ENCODE results near the gene DNMT3A.

Gene DNMT3A

DNA sequence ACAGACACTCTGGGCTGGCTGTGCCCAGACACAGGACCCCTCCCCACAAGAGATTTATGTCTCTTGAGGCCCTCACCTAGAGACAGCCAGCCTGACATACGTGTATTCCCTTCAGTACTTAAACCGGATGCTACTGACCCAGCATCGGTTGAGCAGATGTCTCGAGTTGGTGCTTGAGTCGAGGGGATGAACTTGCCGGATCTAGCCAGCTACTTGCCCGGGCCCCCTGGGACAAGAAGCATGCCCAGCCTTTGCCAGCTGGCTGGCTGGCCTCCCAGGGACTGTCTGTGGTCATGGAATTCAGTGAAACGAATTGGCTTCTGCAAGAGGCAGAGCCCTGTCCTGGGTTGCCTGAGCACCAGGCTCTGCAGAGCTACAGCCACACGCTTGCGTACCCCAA lies 36.0 kb downstream of the DNMT3A start:
- no peak for DNase-seq (ENCODE audit: low spot score)
- no peaks in the 10 kb centered on the region for H3K9me3 Mint-ChIP-seq
- H3K4me1 Mint-ChIP-seq (ENCODE audit: low read depth), result peaks cover 48% of the 10 kb centered on the region
- H3K36me3 Mint-ChIP-seq (ENCODE audit: low read depth), result peaks cover 56% of the 10 kb centered on the region
- H3K27me3 Mint-ChIP-seq (ENCODE audit: low read depth), result no peaks in the 10 kb centered on the region
- no peak overlapping the region for H3K4me3 Mint-ChIP-seq
- no peak overlapping the region for H3K27ac Mint-ChIP-seq

DNA sequence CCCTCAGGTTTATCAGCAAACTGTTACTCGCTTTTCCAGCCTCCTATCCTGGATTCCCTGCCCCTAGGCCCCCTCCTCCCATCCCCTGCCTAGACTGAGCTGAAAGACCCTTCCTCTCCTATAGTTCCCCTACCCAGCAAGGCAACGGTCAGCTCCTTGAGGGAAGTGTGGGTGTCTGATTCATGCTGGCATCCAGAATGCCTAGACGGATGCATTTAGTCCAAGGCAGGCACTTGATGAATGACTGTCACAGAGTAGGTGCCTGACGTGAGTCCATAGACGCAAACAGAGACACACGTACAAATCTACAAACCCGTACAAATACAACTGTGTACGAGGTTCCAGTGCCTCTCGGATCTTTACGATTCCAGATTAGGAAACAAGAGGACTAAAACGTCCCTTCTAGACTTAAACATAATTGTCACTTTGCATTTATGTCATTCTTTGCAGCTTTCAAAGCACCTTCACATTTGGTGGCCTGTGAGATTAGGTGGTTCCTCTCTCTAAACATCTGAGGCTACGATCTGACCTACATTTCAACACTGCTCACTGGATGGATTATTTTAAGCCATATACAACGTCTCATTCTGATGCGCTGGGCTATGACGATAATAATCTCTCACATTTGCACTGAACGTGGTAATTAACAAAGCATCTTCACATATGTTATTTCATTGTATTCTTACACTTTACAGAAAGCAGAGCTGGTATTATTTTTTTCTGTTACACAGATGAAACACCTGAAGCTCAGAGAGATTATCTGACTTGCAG lies 36.7 kb downstream of the DNMT3A start:
- Mint-ChIP-seq H3K9me3 (no peaks in the 10 kb centered on the region), H3K4me1 (ENCODE audit: low read depth) (peaks cover 47% of the 10 kb centered on the region), H3K27ac (no peak overlapping the region), H3K4me3 (no peak overlapping the region), H3K27me3 (ENCODE audit: low read depth) (no peaks in the 10 kb centered on the region), H3K36me3 (ENCODE audit: low read depth) (peaks cover 56% of the 10 kb centered on the region)
- no peak for DNase-seq (ENCODE audit: low spot score)

DNA sequence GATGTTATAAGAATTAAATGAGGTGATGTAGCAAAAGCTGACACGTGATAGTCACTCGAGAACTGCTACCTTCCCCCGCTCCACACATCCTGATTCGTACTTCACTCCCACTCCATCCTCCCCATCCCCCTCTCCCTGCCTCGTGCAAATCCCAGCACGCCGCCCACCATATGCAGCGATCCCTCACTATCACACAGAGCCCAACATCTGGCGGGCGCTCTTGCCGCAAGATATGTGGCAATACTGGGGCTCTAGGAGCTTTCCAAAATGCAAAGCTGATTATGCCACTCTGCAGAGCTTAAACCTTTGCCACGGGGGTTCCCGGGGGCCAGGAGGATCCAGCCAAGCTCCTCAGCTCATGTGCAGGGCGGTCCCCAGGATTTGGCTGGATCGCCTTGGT lies 37.4 kb downstream of the DNMT3A start:
- peaks cover 45% of the 10 kb centered on the region for H3K4me1 Mint-ChIP-seq (ENCODE audit: low read depth)
- H3K27ac Mint-ChIP-seq, result no peak overlapping the region
- DNase-seq (ENCODE audit: low spot score), result no peak
- H3K27me3 Mint-ChIP-seq (ENCODE audit: low read depth), result no peaks in the 10 kb centered on the region
- H3K4me3 Mint-ChIP-seq, result no peak overlapping the region
- peaks cover 55% of the 10 kb centered on the region for H3K36me3 Mint-ChIP-seq (ENCODE audit: low read depth)
- no peaks in the 10 kb centered on the region for H3K9me3 Mint-ChIP-seq

DNA sequence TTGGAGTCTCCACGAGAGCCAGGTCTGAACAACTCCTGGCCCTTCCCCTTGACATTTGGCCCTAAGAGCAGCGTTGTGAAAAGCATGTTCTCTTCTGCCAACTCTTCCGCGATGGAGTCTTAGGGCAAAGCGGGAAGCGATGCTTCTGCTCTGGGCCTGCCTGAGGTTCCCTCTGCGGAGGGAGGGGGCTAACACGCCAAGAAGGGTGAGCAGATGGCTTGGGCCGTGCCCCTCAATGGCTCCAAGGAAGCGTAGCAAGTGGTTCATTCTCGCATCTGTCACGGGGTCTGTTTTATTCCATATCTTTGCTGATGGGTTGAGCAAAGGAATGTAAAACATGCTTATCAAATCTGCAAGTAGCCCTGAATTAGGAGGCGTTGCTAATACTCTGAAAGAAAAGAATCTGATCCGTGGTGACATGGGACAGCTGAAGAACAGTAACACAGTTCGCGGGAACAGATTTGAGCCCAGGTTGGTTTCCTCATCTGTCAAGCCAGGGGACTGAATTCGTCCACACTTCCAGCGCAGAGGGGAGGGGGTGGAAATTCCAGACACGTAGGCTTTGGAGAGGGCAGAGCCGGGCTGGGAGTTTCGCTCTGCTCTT lies 38.0 kb downstream of the DNMT3A start:
- Mint-ChIP-seq H3K4me1 (ENCODE audit: low read depth) (peaks cover 41% of the 10 kb centered on the region), H3K4me3 (no peak overlapping the region), H3K27me3 (ENCODE audit: low read depth) (no peaks in the 10 kb centered on the region), H3K27ac (no peak overlapping the region), H3K9me3 (no peaks in the 10 kb centered on the region), H3K36me3 (ENCODE audit: low read depth) (peaks cover 53% of the 10 kb centered on the region)
- no peak for DNase-seq (ENCODE audit: low spot score)

DNA sequence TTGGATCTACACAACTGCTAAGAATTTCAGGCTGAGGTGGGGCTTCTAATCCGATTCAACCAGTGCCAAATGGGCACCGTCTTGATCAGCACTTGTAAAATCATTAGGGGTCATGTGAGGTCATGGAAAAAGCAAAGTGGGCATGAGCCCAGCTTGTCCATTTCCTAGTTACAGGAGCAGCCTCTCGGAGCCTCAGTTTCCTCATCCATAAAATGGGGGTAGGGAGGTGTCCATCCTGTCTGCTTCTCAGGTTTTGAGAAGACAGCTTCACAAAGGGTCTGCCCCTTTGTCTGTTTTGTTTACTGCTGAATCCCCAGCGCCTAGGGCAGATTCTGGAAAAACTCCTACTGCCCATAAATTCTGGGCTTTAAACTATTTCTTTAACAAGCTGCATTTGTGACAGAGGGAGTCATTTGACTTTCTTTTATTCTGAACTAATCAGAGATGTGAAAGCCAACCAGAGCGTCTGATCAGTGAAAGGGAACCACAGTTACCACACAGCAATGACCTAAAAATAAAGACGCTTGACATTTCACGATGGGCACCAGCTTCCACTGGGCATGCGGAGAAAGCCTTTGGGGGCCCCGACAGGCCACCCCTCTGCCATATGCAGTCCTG lies 38.9 kb downstream of the DNMT3A start:
- peaks cover 49% of the 10 kb centered on the region for H3K36me3 Mint-ChIP-seq (ENCODE audit: low read depth)
- H3K27me3 Mint-ChIP-seq (ENCODE audit: low read depth), result no peaks in the 10 kb centered on the region
- no peak for DNase-seq (ENCODE audit: low spot score)
- no peak overlapping the region for H3K4me3 Mint-ChIP-seq
- no peak overlapping the region for H3K27ac Mint-ChIP-seq
- peaks cover 36% of the 10 kb centered on the region for H3K4me1 Mint-ChIP-seq (ENCODE audit: low read depth)
- H3K9me3 Mint-ChIP-seq, result no peaks in the 10 kb centered on the region

DNA sequence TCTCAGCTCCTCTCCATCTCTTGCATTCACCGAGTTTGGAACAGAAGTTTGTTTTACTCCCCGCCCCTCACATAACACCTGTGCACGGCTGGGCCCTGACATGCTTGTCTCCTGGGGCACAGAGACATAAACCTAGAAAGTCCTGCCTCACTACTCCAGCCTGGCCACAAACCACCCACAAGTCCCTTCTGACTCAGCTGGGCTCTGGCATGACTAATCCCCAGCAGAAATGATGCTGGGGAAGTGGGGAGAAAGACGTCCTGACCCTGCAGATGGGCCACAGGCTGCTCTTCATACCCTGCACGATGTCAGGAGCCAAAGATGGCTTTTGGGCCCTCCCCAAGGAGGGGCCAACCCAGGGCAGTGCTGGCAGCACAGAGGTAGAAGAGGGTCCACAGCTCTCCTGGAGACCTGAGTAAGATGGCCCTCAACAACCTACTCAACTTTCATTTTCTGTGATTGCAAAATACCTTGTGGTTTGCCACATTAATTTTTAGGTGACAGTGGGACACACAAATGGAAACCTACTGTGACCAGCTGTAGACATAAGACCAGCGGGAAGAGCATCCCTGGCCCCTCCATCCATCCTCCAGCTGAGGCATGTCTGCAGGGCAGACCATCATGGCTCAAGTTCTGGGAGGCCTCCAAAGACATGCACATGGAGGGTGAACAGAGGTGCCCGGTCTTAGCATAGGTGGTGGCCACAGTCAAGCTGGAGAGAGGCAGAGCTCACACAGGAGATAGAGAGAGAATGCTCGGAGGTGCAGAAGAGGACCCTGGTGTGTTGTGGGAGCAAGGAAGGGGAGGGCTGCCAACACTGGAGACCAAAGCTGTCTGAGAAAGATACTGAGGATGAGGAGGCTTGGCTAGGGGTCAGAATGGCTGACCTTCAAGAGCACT lies 40.0 kb downstream of the DNMT3A start:
- H3K27me3 Mint-ChIP-seq (ENCODE audit: low read depth), result no peaks in the 10 kb centered on the region
- H3K36me3 Mint-ChIP-seq (ENCODE audit: low read depth), result peaks cover 40% of the 10 kb centered on the region
- DNase-seq (ENCODE audit: low spot score), result peak; percentile 88
- H3K9me3 Mint-ChIP-seq, result no peaks in the 10 kb centered on the region
- peaks cover 34% of the 10 kb centered on the region for H3K4me1 Mint-ChIP-seq (ENCODE audit: low read depth)
- H3K4me3 Mint-ChIP-seq, result peak overlapping the region; percentile 51
- peak overlapping the region; percentile 77 for H3K27ac Mint-ChIP-seq

DNA sequence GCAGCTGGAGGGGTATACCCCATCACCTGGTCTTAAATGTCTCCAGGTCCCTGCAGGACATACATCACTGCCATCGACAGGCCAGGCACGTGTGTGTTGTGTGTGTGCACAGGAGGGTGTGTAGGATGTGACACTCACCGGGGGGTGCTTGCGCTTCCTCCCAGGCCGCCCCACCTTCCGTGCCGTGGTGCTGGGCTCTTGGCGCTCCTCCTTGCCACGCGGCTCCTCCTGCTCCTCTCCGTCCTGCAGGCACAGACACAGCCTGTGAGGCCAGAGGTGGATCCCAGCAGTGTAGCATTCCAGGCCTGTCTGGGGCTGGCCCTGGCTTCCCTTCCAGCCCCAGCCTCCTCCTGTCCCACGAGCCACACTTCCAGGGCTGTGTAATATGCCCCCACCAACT lies 41.7 kb downstream of the DNMT3A start:
- peaks cover 32% of the 10 kb centered on the region for H3K4me1 Mint-ChIP-seq (ENCODE audit: low read depth)
- H3K9me3 Mint-ChIP-seq, result no peaks in the 10 kb centered on the region
- H3K27ac Mint-ChIP-seq, result no peak overlapping the region
- peaks cover 34% of the 10 kb centered on the region for H3K36me3 Mint-ChIP-seq (ENCODE audit: low read depth)
- H3K4me3 Mint-ChIP-seq, result no peak overlapping the region
- DNase-seq (ENCODE audit: low spot score), result no peak
- no peaks in the 10 kb centered on the region for H3K27me3 Mint-ChIP-seq (ENCODE audit: low read depth)

DNA sequence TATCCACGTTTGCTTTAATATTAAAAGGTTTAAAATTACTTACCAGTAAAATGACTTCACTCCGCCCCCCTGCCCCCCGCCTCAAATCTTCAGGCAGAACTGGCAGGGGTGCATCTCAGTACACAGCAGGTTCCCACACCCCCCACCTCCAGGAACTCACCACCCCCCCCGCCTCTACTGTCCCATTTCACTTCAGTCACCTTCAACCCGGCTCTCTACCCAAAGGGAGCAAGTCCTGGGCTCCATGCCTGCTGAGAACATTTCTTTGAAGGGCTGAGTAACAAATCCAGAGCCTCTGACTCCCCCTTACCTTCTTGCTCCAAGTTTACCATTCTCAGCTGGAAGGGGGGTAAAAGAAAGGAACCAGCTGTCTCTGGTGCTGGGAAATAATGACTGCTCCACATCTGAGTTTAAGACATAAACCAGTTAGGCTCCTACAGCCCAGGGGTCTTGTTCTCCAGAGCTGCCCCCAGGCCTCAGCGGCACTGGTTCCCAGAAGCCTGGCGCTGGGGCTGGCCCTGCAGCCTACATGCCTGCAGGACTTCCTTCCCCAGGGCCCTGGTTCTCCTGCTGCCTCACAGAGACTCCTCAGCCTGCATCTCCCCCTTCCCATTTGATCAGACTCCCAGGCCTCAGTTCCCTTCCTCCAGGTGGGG lies 42.8 kb downstream of the DNMT3A start:
- H3K4me3 Mint-ChIP-seq, result no peak overlapping the region
- peaks cover 36% of the 10 kb centered on the region for H3K4me1 Mint-ChIP-seq (ENCODE audit: low read depth)
- peaks cover 30% of the 10 kb centered on the region for H3K36me3 Mint-ChIP-seq (ENCODE audit: low read depth)
- H3K27me3 Mint-ChIP-seq (ENCODE audit: low read depth), result no peaks in the 10 kb centered on the region
- no peaks in the 10 kb centered on the region for H3K9me3 Mint-ChIP-seq
- no peak for DNase-seq (ENCODE audit: low spot score)
- H3K27ac Mint-ChIP-seq, result no peak overlapping the region

DNA sequence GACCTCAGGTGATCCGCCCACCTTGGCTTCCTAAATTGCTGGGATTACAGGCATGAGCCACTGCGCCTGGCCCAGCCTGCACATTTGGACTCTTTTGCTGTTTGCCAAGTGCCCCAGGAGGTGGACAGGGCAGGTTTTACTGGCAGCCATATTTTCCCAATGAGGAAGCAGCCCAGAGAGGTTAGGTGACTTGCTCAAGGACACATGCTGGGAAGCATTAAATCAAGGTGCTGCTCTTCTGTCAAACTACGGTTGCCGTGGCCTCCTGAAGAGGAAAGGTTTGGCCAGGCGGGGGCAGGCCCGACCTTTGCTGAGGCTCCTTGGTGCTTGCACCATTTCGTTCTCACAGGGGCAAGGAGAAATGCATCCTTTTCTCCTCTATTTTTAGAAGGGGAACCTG lies 44.0 kb downstream of the DNMT3A start:
- H3K4me3 Mint-ChIP-seq, result no peak overlapping the region
- DNase-seq (ENCODE audit: low spot score), result no peak
- peaks cover 32% of the 10 kb centered on the region for H3K36me3 Mint-ChIP-seq (ENCODE audit: low read depth)
- H3K4me1 Mint-ChIP-seq (ENCODE audit: low read depth), result peaks cover 40% of the 10 kb centered on the region
- H3K9me3 Mint-ChIP-seq, result no peaks in the 10 kb centered on the region
- no peaks in the 10 kb centered on the region for H3K27me3 Mint-ChIP-seq (ENCODE audit: low read depth)
- H3K27ac Mint-ChIP-seq, result no peak overlapping the region

DNA sequence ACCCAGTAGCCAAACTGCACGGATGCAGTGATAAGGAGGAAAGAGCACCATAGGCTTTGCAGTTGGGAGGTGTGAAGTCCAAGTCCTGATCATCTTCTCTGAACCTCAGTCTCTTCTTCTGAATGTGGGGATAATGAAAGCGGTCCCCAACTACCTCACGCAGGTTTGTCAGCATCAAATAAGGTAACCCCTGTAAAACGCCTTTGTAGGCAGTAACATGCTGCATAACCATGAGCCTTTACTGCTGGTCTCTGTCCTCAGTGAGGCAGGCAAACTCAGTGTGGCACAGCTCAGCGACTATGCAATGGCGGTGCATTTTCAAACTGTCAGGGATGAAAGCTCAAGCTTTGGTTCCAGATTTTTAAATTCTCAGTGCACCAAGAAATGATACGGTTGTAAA lies 46.1 kb downstream of the DNMT3A start:
- DNase-seq (ENCODE audit: low spot score), result no peak
- Mint-ChIP-seq H3K36me3 (ENCODE audit: low read depth) (peaks cover 20% of the 10 kb centered on the region), H3K27me3 (ENCODE audit: low read depth) (no peaks in the 10 kb centered on the region), H3K4me3 (peak overlapping the region; percentile 79), H3K9me3 (no peaks in the 10 kb centered on the region), H3K27ac (peak overlapping the region; percentile 96), H3K4me1 (ENCODE audit: low read depth) (peaks cover 25% of the 10 kb centered on the region)

DNA sequence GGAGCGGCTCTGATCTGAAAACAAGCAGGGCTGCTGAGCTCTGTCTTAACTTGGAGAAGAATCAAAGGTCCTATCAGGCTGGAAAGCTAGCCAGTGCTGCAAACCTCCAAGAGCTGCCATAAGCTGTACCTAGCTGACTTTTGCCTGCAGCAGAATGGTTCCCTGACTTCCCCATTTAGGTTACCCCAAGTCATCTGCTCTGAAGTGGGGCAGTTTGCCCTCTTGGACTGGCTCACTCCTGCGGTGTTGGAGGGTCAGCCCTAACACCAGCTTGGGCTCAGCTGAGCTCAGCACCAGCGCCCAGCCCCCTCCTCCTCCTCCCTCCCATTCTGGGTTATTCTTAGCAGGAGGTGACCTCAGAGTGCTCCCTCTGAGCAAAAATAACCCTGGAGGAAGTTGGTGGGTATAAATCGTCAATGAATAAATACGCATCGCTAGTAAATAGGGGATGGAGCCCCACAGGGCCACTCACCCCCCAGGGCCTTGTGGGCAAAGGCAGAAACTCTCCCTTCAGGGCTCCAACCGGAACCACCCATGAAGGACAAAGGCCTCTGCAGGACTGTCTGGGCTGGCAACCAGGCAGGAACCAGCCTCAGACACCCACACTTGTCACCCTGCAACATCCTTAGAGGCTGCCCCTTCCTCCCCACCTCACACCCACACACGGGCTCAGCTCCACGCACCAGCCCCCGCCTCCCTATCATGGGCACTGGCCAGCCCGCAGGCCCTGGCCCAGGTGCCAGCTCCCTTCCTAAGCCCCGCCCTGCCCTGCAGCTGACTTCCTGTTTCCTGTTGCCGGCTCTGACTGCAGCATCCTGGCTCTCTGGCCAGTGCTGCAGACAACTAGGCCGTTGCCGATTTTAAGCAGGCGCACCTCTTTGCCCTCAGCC lies 46.9 kb downstream of the DNMT3A start:
- H3K4me1 Mint-ChIP-seq (ENCODE audit: low read depth), result peaks cover 25% of the 10 kb centered on the region
- H3K9me3 Mint-ChIP-seq, result no peaks in the 10 kb centered on the region
- peak overlapping the region; percentile 96 for H3K27ac Mint-ChIP-seq
- H3K4me3 Mint-ChIP-seq, result peak overlapping the region; percentile 79
- DNase-seq (ENCODE audit: low spot score), result peak; percentile 77
- peaks cover 18% of the 10 kb centered on the region for H3K36me3 Mint-ChIP-seq (ENCODE audit: low read depth)
- H3K27me3 Mint-ChIP-seq (ENCODE audit: low read depth), result no peaks in the 10 kb centered on the region

DNA sequence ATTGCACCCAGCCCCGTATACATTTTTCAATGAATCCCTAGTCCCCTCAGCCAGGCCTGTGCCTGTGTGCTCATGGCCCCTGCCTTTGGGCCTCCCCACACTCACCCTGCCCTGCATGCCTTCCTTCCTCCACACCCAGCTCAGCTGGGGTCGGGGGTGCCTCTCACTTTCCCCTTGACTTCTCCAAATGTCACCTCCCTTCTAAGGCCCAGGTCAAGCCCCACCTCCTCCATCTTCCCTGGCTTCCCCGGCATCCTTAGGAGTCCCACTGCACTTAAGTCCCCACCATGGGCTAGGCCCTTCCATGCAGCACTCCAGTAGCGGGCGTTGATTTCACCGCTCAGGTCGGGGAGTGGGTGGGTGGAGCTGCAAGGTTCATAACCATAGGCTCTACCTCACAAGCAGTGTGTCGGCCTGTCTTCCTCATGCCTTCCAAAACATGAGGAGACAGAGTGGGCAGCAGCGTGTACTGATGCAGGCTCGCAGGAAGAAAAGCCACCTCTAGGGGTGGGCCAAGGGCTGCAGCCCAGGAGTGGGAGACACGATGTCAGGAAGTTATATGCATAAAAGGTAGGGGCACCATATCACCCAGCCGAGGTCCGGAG lies 47.7 kb downstream of the DNMT3A start:
- peaks cover 14% of the 10 kb centered on the region for H3K36me3 Mint-ChIP-seq (ENCODE audit: low read depth)
- no peaks in the 10 kb centered on the region for H3K9me3 Mint-ChIP-seq
- peaks cover 25% of the 10 kb centered on the region for H3K4me1 Mint-ChIP-seq (ENCODE audit: low read depth)
- H3K27me3 Mint-ChIP-seq (ENCODE audit: low read depth), result no peaks in the 10 kb centered on the region
- no peak for DNase-seq (ENCODE audit: low spot score)
- peak overlapping the region; percentile 60 for H3K4me3 Mint-ChIP-seq
- H3K27ac Mint-ChIP-seq, result peak overlapping the region; percentile 96
